Measurements from ENCODE around the gene GFOD1.
"Not testable (repeated sequence)": the region's sequence is repeated elsewhere in the genome, so short reads cannot be mapped to it uniquely, and the experiment has no call there.

The GFOD1 gene

GRCh38 chr6:13463941-13464340 is 23.5 kb downstream of the GFOD1 start:
- no peak for DNase-seq (ENCODE audit: low spot score)

- DNase-seq (ENCODE audit: low spot score) = no peak
These were observed 24.1 kb downstream of the GFOD1 start for GRCh38 chr6:13463328-13463717.

GRCh38 chr6:13462458-13463327 is 24.7 kb downstream of the GFOD1 start:
- no peak for DNase-seq (ENCODE audit: low spot score)

DNA sequence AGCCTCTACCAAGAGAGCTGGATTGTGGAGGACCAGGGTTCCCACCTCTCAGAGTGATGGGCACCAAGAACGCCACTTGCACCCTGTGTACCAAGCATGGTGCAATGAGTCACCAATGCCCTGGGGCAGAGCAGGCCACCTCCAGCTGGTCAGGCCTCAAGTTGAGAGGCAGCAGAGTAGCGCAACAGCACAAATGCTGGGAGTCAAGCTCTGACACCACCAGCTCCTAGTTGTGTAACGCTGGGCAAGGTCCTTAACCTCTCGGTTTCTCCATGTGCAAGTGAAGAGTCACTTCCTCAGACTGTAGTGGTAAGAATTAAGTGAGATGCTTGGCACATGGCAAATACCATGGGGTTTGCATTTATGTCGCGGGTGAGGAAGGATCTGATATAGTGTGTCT is 25.6 kb downstream of the GFOD1 start:
- DNase-seq (ENCODE audit: low spot score) = no peak

DNA sequence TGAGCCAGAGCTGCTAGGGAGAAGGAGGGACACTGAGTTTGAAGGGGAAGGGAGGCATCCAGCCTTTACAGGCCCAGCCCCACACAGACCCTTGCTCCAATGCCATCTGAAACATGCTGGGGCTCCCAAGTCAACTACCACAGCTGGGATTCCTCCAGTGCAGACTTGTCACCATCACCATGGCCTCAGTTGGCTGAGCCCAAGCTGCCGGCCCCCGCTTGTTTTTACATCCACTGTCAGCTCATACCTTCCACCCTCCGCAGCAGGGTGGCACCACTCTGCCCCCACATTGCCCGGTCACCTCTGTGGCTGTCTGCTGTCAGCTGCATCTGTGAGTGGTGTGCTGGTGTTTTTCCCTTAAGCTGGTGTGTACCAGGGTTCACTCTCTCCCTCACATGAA is 26.1 kb downstream of the GFOD1 start:
- DNase-seq (ENCODE audit: low spot score) = no peak

DNA sequence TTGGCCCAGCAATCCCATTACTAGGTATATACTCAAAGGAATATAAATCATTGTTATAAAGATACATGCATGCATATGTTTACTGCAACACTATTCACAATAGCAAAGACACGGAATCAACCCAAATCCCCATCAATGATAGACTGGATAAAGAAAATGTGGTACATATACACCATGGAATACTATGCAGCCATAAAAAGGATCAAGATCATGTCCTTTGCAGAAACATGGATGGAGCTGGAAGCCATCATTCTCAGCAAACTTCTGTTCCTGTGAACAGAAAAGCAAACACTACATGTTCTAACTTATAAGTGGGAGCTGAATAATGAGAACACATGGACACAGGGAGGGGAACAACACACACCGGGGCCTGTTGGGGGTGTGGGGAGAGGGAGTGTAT is 27.1 kb downstream of the GFOD1 start:
- not testable (repeated sequence) for DNase-seq (ENCODE audit: low spot score)

- DNase-seq (ENCODE audit: low spot score) = no peak
These were observed 29.8 kb downstream of the GFOD1 start for GRCh38 chr6:13457577-13457976.

DNA sequence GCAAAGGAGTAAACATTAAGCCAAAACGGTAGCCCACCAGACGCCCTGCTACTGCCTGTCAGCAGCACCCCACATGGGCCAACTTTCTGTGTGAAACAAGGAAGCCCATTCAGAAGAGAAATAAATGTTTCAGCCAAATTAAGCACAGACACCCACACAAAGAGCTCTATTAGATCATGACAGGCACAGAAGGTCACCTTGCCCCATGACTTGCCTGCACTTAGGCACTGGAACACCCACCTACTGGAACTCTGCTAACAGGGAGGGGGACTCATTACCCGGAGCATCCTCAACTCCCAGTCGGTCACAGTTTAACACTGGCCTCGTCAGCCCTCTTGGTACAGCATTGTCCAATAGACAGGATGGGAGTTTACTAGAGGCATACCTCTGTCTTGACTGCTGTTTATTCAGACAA is 31.8 kb downstream of the GFOD1 start:
- no peak for DNase-seq (ENCODE audit: low spot score)

- DNase-seq (ENCODE audit: low spot score) = peak; percentile 36
These were observed 32.8 kb downstream of the GFOD1 start for GRCh38 chr6:13454286-13455221.

- peak; percentile 54 for DNase-seq (ENCODE audit: low spot score)
These were observed 33.6 kb downstream of the GFOD1 start for GRCh38 chr6:13453771-13454251.

- DNase-seq (ENCODE audit: low spot score) = no peak
These were observed 34.2 kb downstream of the GFOD1 start for GRCh38 chr6:13453153-13453552.

- no peak for DNase-seq (ENCODE audit: low spot score)
These were observed 34.9 kb downstream of the GFOD1 start for GRCh38 chr6:13452346-13453117.

DNA sequence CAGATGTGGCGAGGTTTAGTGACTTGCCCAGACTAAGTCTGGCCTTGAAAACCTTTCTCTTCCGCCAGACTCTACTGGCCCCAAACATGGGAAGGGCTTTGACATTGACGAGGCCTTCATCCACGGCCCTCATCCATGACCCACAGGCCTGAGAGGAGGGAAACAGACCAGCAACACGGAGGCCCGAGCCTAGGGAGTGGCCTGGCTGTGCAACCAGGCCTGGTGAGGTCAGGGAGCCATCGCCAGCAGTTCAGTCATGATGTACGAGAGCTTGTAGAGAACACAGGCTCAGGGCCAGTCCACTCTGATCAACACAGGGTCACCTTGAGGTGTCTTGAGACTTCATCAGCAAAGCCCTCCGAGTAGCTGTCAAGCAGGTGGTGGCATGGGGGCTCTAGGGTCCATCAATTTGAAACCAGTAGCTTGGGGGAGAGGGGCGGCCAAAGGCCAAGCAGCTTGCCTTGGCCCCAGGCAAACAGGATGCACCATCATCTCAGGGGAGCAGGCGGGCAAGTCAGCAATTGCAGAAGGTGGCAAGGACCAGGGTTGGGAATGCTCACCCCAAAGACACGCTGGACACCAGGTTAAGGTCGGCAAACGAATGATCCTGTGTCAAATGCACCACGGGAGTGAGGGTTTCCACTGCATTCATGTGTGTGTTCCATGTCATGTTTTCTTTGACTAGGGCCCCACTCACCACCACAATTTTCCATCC is 36.1 kb downstream of the GFOD1 start:
- DNase-seq (ENCODE audit: low spot score) = no peak

DNA sequence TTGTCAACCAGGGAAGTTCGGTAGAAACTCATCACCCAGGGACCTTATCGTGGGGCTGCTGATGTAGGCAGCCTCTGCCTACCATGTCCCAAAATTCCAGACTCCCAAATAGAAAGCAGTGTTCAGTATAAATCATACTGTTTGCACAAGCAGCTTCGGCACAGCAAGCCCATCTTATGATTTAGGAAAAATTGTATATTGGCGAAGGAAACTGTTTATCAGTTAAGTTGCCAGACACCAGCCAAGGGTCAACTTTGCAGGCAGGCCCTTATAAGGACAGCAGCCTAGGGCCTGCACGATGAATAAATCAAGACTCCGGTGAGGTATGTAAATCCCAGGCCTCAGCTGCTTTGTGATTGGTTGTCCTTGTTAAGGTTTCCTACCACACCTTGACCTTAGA is 36.8 kb downstream of the GFOD1 start:
- no peak for DNase-seq (ENCODE audit: low spot score)

- no peak for DNase-seq (ENCODE audit: low spot score)
These were observed 39.3 kb downstream of the GFOD1 start for GRCh38 chr6:13447949-13448724.

- no peak for DNase-seq (ENCODE audit: low spot score)
These were observed 41.0 kb downstream of the GFOD1 start for GRCh38 chr6:13446381-13446780.

GRCh38 chr6:13445744-13446115 is 41.7 kb downstream of the GFOD1 start:
- no peak for DNase-seq (ENCODE audit: low spot score)

- DNase-seq (ENCODE audit: low spot score) = no peak
These were observed 42.2 kb downstream of the GFOD1 start for GRCh38 chr6:13445005-13445743.

- DNase-seq (ENCODE audit: low spot score) = no peak
These were observed 42.8 kb downstream of the GFOD1 start for GRCh38 chr6:13444604-13445003.

GRCh38 chr6:13443978-13444377 is 43.4 kb downstream of the GFOD1 start:
- DNase-seq (ENCODE audit: low spot score) = not testable (repeated sequence)
